GM12892 (cell line): ENCODE measurements around the gene ZNF488.

ENCODE experiments used
- POLR2A ChIP-seq: IDR thresholded peaks from 2 replicates; pipeline ENCODE4 v1.6.1; 2011; ENCODE audit warnings: low read depth, low read length, control low read depth
- POLR2AphosphoS5 ChIP-seq: IDR thresholded peaks from 2 replicates; pipeline ENCODE4 v1.6.1; 2011; ENCODE audit warnings: low read depth, low read length, control low read depth
- TAF1 ChIP-seq: IDR thresholded peaks from 2 replicates; pipeline ENCODE4 v1.6.1; 2011; ENCODE audit warnings: low read depth, mild to moderate bottlenecking, control low read depth, low read length, borderline replicate concordance

- TF ChIP-seq POLR2A: no peak
- no peak for TF ChIP-seq POLR2AphosphoS5
- TF ChIP-seq TAF1: no peak
Observed at GRCh38 chr10:47406870-47407691, 23.0 kb upstream of the ZNF488 start.
